GM18517 (cell line): ENCODE data around the gene ADAM10.

Experiments
- ATAC-seq: cut with Tn5 transposase; IDR thresholded peaks from one replicate; pipeline ENCODE4 v1.9.1; 2021; ENCODE audit warnings: mild to moderate bottlenecking, moderate library complexity; ENCODE audit not compliant: unreplicated experiment

The ADAM10 gene

GRCh38 chr15:58541410-58542087, 208.0 kb downstream of the ADAM10 start:
- ATAC-seq = no peak

DNA sequence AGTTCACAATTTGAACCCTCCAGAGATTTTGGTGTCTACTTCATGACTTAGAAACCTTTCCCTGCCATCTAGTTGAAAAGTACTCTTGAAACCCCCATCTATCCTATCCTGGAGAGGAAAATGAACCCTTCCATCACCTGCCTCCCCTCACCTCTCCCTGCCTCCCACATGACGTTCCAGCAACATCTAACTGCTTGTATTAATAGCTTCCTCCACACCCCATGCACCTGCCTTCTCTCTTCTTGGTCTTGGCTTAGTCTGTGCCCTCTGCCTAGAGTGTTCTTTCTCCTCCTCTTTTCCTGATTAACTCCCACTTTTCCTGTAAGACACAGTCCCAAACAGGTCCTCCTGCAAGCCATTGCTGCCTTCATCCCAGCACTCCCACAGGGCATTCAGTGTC, 210.0 kb downstream of the ADAM10 start:
- no peak for ATAC-seq

GRCh38 chr15:58538901-58539300, 210.6 kb downstream of the ADAM10 start:
- ATAC-seq = no peak
